Dedifferentiated amniotic fluid mesenchymal stem cell (primary cell): Measurements from ENCODE around the gene PCK1.

ENCODE experiments used
- DNase-seq: peaks from one replicate; pipeline ENCODE4 v3.0.0-alpha.2; 2016; ENCODE audit errors: extremely low spot score

Gene PCK1

DNA sequence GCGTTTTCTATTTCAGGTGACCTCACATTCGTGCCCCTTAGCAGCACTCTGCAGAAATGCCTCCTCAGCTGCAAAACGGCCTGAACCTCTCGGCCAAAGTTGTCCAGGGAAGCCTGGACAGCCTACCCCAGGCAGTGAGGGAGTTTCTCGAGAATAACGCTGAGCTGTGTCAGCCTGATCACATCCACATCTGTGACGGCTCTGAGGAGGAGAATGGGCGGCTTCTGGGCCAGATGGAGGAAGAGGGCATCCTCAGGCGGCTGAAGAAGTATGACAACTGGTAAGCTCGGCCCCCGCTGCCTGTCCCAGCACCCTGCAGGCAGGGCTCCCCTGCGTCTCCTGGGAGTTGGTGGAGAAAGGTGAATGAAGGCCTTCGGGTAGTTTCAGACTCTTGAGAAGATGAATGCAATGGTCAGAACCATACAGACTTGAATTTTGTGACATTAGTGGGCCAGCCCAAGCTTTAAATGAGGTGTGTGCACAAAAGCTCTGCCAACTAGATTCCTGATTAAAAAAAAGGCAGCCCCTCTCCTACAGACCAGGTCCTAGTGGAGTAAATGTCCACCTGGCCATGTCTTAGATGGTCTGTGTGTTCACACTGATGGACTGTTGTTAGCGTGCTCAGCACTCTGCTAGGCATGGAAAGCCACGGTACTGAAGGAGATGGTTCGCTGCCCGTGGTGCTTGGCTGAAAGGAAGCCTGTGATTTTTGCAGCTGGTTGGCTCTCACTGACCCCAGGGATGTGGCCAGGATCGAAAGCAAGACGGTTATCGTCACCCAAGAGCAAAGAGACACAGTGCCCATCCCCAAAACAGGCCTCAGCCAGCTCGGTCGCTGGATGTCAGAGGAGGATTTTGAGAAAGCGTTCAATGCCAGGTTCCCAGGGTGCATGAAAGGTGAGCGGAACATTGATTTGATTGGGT is 708 bp downstream of the PCK1 start:
- DNase-seq = no peak

DNA sequence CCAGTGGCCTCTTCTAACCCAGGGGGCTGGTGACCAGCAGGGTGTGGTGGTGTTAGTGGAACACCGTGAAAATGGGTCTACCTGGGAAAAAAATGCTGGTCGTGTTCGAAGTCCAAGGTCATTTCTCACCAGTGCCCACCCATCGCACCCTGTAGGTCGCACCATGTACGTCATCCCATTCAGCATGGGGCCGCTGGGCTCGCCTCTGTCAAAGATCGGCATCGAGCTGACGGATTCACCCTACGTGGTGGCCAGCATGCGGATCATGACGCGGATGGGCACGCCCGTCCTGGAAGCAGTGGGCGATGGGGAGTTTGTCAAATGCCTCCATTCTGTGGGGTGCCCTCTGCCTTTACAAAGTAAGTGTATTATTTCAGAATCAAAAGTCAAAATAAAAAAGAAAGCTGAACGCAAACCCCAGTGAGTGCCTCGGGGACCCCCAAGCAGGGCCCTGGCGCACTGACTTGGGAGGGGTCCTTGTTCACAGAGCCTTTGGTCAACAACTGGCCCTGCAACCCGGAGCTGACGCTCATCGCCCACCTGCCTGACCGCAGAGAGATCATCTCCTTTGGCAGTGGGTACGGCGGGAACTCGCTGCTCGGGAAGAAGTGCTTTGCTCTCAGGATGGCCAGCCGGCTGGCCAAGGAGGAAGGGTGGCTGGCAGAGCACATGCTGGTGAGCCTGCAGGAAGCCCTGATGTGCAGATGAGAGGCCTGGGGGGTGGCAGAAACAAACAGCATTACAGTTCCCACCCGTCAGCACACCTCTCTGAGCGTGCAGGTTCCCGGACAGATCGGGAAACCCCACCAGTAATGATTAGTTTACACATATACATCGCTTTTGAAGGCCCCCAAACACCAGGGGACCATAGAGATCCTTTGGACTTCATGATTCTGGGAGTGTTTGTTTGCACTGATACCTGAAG is 1.9 kb downstream of the PCK1 start:
- DNase-seq = no peak

DNA sequence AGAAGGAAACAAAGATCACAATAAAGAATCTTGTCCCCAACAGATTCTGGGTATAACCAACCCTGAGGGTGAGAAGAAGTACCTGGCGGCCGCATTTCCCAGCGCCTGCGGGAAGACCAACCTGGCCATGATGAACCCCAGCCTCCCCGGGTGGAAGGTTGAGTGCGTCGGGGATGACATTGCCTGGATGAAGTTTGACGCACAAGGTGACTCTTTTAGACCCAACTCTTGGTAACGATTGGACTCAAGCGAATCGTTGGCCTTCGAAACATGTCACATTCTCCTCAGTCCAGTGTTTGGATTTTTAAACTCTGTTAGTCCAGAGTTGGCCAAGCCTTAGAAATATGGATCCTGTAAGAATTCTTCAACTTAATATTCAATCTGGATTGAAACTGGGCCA is 2.6 kb downstream of the PCK1 start:
- DNase-seq = no peak

DNA sequence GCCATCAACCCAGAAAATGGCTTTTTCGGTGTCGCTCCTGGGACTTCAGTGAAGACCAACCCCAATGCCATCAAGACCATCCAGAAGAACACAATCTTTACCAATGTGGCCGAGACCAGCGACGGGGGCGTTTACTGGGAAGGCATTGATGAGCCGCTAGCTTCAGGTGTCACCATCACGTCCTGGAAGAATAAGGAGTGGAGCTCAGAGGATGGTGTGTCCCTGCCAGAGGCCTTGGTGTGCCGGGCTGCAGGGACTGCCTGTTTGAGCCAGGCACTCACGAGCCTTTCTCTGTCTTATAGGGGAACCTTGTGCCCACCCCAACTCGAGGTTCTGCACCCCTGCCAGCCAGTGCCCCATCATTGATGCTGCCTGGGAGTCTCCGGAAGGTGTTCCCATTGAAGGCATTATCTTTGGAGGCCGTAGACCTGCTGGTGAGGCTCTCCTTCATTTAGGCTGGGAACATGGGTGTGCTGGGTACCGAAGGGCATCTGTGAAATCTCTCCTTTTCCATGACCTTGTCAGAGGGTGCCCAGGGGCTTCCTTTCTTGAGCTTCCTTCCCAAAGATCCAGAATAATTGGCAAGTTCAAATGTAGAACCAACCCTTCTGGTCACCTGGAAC is 3.4 kb downstream of the PCK1 start:
- no peak for DNase-seq

DNA sequence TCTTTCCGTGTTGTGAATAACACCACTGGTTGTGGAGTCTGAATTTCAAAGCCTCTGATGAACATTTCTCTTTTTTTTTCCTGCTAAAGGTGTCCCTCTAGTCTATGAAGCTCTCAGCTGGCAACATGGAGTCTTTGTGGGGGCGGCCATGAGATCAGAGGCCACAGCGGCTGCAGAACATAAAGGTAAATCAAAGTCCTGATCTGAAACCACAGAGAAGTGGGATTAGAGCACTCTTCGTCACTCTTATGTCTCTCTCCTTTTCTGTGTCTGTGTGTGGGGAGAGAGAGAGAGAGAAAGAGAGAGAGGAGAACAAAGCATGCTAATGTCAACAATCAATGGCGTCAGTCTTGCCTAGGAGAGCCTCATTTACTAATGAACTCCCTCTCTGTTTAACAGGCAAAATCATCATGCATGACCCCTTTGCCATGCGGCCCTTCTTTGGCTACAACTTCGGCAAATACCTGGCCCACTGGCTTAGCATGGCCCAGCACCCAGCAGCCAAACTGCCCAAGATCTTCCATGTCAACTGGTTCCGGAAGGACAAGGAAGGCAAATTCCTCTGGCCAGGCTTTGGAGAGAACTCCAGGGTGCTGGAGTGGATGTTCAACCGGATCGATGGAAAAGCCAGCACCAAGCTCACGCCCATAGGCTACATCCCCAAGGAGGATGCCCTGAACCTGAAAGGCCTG is 4.2 kb downstream of the PCK1 start:
- DNase-seq = no peak

DNA sequence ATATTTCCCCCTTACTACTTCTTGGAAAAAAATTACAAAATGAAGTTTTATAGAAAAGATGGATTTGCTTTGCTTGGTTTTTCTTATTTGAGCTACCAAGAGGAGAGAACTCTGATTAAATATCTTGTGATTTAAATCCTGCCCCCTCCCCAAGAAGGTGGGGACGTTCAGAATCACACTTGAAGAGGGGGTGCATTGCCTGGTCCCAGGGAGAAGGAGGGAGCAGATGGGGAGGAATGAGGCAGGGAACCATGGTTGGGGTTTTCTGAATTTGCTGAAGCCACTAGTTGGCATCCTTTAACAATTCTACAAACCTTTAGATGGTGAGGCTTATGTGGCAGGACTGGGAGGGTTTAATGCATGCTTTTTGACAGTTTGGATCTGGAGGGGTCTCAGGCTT is 5.5 kb downstream of the PCK1 start:
- no peak for DNase-seq

DNA sequence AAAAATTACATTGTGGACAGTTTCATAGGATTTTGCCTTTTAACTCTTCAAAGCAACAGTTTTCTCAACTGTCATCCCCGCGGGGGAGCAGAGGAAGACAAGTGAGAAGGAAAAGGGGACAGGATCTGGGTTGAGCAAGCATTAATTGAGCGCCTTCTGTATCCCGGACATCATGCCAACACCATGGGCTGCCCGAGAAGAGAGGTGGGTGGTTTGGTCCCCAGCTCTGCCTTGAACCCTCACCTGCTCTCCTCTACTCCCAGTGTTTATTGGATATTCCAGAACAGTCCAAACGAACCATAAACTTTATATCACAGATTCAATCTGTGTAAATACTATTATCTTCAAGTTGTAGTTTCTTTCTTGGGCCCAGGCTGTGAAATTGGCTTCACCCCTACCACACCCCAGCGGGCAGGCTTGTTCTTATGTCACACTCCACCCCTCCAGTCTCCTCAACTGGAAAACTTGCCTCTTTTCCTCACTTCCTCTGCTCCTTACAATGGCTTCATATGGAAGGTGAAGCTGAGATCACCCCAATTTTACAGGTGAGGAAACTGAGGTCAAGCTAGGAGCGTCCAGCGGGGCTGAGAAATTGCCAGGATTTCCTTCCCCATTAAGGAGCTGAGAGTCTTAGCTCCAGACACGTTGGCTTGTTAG is 6.0 kb downstream of the PCK1 start:
- no peak for DNase-seq

DNA sequence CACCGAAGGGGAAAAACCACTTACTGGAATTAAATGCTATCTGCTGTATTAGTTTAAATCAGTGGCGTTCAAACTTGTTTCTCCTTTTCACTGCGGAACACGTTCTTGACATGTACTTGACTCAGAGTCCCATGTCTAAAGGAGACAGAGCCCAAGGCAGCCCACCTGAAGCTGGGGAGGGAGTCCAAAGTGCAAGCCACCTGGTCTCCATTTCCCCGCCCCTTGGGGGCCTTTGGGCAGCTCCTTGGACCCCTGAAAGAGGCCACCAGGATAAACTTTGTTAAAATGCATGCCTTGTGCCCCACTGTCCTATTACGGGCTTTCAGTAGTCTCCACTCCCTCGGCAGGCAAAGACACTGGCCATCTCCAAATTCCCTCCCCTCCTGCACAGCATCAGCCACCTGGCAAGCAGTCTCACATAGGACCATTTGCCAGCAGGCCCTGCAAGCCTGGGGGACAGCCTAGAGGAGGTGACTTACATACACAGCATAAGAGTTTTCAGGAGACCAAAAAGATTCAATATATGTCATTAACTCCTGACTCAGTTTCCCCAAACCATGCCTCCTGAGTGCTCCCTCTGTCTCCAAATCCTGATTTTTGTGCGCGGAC is 6.7 kb downstream of the PCK1 start:
- DNase-seq = no peak

DNA sequence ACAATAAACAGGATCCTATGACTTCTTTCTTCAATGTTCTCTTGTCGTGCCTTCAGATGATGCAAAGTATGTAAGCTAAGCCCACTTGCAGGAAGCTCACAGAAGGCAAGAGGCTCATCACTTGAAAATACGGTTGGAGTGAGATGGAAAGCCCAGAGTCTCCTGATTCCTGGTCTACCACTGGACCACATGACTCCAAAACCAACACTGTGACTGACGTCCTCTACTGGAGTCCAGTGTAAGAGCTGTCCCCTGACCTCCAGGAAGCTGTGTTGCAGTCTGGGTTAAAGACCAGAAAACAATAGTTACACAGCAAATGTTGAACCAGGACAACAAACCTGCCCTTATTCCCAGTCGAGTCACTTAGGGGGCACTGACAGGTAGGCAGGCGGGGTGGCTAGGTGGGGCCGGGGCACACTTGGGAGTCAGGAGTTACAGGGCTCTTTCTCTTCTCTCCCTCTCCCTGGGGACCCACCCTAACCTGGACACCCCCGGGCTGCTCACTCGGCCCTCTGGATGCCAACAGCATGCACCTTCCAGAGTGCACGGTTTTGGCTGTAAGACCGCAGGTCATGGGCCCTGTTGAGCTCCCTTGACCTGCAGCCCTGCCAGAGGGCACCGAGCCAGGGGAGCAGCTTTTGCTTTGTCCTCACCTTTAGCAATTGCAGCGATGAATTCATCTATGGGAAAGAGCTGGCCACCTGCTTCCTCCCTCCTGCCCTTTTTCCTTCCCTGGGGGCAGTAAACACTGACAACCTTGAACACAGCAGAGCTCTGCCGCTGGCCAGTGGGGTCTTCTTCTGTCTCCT is 7.4 kb downstream of the PCK1 start:
- DNase-seq = no peak

DNA sequence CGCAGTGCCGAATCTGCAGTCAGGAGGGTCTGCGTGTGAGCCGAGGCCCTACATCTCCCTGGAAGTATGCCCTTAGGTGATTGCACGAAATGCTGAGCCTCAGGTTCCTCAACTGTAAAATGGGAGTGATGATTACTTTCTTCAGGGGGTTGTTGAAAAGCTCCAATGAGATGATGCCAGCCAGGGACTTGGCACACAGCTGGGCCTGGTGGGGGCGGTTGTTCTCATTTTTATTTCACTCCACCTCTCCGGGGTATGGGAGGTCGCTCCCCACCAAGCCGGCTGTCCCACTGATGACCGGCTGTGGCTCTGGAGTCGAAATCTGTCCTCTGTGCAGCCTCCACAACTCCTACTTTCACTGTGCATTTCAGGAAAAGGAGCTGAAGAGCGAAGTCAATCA is 8.1 kb downstream of the PCK1 start:
- DNase-seq = no peak

DNA sequence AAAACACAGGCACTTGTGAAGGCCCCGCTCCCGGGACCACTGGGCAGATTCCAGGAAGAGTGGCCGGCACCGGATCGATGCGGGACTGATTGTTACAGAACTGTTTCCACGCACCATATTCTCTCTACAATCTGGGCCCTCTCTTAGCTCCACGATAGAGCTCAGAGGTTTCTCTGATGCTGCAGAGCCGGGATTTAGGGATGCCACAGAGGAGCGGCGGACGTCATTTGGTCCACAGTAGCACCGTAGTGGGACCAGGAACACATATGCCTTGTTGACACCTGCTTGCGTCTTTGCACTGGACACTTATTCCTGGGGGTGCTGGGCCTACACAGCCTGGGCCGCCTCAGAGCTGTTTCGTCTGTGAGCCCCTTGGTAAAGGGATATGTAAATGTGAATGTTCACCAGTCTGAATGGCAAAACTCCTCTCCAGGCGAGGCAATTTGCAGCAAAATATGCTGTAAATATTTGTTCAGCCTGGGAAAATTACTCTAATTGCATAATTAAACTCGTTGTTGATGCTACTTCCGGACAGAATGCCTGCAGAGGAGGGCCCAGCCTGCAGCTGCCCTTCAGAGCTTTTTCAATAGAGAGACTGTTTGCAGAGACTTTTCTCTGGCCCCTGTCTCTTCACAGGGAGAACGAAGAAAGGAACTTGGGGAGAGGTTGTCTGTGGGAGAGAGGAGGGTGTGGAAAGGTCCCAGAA is 9.4 kb downstream of the PCK1 start:
- DNase-seq = no peak

DNA sequence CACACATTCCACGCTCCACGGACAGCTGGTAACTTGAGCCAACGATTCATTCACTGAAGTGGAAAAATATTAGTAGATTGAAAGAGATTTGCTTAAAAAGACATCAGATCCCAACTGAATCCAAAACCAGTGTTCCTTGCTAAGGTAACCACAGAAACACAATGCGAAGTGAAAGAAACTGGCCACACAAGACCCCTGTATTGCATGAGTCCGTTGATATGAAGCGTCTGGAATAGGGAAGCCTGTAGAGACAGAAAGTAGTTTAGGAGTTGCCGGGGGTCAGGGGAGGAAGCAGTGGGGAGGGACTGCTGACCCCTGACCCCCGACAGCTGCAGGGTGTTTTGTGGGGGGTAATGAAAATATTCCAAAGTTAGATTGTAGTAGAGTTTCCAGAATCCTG is 10.0 kb downstream of the PCK1 start:
- DNase-seq = no peak

DNA sequence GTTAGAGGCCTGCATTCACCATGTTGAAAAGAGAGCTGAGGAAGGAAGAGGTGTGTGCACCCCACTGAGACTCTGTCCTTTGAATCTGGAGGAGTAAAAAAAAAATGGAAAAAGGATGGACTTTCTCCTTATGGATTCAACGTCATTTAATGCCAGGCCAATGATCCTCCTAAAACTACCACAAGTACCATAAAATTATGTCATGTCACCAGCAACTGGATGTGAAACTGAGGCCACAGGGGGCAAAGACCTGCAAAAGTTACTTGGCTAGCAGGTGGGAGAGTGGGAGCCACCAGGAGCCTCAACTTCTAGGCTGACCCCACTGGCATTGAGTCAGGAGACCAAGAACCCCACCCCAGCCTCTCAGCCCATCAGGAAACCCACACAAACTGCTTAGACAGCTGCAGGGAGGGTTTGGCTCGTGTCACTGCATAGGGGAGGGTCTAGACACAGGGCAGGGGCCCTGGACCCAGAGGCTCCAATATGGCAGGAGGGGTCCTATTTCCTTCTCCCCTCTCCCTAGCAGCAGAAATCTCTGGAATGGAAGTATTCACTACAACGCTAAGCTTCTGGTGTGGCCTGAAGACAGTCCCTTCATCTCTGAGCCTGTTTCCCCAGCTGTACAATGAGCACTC is 11.0 kb downstream of the PCK1 start:
- no peak for DNase-seq

DNA sequence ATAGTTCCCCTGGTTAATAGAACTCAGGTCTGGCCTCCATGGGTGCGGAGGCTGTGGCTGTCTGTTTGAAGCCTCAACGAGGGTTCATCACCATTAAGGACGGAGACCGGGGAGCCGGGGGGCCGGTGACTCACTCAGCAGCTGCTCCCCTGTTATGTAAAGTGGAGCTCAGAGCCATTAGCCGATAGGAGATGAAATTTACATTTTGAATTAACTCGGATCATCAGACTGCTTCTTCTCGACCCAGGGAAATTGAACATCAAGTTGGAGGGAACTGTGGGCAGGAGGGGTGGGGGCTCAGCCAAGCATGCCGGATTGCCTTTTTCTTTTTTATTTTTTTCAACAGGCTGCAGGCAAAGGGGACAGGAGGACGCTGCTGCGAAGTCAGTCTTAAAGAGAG is 12.3 kb downstream of the PCK1 start:
- DNase-seq = no peak

DNA sequence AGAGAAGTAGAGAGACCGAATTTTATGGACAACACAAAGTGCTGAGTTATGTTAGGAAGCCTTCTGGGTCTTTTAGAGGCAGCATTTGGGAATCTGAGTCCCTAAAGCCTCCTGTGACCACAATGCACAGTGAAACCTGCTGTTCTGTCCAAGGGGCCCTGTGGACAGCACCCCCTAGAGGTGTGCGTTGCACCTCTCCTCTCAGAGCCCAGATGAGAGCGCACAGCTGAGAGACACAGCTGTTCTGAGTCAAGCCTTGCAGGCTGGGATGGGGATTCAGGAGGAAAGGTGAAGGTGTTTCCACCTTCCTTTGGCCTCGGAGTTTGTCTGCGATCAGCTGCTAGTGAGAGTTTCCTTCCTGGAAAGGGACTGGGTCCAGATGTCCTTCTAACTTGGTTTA is 13.0 kb downstream of the PCK1 start:
- no peak for DNase-seq

DNA sequence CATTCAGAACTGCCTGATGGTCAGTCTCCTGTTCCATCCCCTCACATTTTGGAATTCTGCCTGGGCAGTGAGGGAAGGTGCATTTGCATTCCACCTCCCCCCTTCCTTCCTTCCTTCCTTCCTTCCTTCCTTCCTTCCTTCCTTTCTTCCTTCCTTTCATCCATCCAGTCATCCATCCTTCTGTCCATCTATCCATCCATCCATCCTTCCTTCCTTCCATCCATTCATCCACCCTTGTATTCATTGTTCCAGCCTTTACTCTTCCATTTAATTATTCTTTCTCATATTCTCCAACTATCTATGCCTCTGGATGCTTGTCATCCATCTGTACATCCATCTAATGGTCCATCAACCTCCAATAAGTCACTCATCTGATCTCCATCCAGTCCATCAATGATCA is 14.0 kb downstream of the PCK1 start:
- DNase-seq = no peak

DNA sequence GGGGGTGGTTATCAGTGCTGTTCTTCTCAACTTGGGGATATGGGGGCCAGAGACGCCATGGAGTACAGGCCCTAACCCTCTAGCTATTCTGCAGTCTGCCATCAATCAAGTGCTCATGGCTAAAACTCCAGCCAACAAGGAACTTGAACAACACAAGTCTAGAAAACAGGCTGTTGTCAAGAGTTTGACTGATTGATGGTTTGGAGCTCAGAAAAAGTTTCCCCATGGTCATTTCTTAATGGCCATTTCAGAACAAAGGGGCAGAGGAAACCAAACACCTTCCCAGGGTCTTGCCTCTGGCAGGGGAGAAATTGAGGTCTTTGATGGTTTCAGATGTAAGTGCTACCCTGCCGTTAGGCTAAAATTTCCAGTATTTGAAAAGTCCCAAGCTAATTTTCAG is 15.1 kb downstream of the PCK1 start:
- DNase-seq = no peak

DNA sequence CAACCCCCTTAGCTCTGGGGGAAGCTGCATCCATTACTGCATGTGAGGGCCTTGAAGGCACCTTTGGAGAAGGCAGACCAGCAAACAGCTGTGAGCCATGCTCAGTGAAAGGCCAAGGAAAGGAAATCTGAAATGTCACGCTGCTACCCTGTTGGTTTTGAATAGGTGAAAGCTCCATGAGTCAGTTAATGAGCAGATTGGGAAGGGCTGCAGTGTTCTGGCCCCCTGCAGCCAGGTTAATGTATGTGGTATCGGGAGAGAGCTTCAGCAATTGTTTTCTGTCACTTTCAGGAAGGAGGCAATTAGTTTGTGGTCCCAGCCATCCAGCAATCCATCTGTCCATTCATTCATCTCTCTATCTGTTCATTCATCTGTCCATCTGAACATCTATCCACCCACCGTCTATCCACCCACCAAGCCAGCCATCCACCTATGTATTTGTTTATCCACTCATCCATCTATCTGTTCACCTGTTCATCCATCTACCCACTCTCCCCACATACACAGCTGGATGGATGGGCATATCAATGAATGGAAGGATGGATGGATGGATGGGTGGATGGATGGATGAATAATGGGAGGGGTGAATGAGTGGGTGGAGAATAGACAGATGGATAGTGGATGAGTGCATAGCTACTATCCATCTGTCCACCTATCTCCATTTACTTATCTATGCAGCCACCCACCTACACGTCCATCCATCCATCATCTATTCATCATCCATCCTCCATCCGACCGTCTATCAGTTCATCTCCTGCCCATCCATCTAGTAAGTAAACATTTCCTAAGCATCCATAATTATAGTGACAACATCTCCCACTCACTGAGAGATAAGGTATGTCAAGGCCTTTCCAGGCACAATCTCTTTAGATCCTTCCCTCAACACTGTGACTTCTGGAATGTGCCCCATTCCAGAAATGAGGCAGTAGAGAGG is 16.0 kb downstream of the PCK1 start:
- no peak for DNase-seq
